Upper lobe of right lung (tissue), 1 donor: ENCODE data around the gene KDM2B. TPM values are rescaled to one million over a fixed set of nuclear protein-coding genes. Genes with fewer than 3 reads are reported as not detected.
A peak's percentile ranks its signal among the peaks of the same experiment; 100 is the strongest.
"Not testable (repeated sequence)": the region's sequence is repeated elsewhere in the genome, so short reads cannot be mapped to it uniquely, and the experiment has no call there.

ENCODE experiments used
- ATAC-seq: fragments of 200-7000 bp; cut with Tn5 transposase; one replicate; pipeline ENCODE4 v1.9.1; 2020; ENCODE audit warnings: mild to moderate bottlenecking, moderate library complexity
- DNase-seq: peaks from one replicate; pipeline ENCODE4 v3.0.0-alpha.2; 2020
- H3K27ac ChIP-seq: fragments of 200-600 bp; one replicate; pipeline ENCODE4 v1.8.0; 2022
- H3K27me3 ChIP-seq: fragments of 200-600 bp; one replicate; pipeline ENCODE4 v1.8.0; 2022; ENCODE audit warnings: mild to moderate bottlenecking
- H3K36me3 ChIP-seq: fragments of 200-600 bp; one replicate; pipeline ENCODE4 v1.8.0; 2022
- H3K4me1 ChIP-seq: fragments of 200-600 bp; one replicate; pipeline ENCODE4 v1.8.0; 2022
- H3K4me3 ChIP-seq: fragments of 200-600 bp; one replicate; pipeline ENCODE4 v1.8.0; 2022; ENCODE audit warnings: mild to moderate bottlenecking
- H3K9me3 ChIP-seq: fragments of 200-600 bp; one replicate; pipeline ENCODE4 v1.8.0; 2022
- intact Hi-C: fragments of 100-400 bp; cut with DNase I; formaldehyde crosslinking; loops from one replicate; pipeline ENCODE4 v1.11.0; 2022
- microRNA-seq: library from miRNA; unstranded; fragments of <30 nt; microRNA quantifications from one replicate; pipeline ENCODE4 v1.2.0, GENCODE V29; 2020; ENCODE audit warnings: borderline microRNAs expressed
- total RNA-seq: library from RNA; stranded (reverse); fragmentation: NEBNext Ultra II Directional; extraction: Animal tissue kit (Norgen Biotek cat#: 25700); gene quantifications from one replicate; pipeline ENCODE4 v1.2.1, GENCODE V29; 2021
- TF ChIP-seq, protein P1 (sequence below): fragments of 200-600 bp; IDR thresholded peaks from one replicate; pipeline ENCODE4 v1.8.0; 2022; ENCODE audit warnings: antibody characterized with exemption
- donor health status: DM: no; HTN: yes; CAD: no; lungs with severe emphysema.

KDM2B gene
- total RNA-seq, 1 donor from 2014 or later = 35.4 TPM

DNA sequence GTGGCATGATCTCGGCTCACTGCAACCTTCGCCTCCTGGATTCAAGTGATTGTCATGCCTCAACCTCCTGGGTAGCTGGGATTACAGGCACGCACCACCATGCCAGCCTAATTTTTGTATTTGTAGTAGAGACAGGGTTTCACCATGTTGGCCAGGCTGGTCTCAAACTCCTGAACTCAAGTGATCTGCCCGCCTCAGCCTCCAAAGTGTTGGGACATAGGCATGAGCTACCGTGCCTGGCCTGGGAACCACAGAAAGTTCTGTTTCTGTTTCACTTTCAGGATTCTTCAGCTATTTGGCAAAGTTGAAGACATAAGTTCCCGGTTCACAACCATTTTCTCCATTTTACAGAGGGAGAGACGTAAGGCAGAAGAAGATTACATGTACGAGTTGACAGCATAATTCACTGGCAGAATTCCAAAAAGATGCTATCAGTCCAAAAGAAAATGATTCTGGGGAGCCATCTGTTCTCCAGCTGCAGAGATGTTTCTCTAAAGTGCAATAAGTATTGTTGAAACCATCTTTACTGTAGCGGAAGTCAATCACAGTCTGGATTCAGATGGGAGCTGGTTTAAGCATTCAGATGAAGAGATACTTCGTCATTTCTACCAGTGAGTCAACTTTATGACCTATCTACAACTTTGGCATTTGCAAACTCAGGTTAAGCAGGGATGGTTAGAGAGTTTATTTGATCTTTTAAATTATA is 189.1 kb downstream of the KDM2B start:
- no peaks in the 10 kb centered on the region for H3K9me3 ChIP-seq
- no peak for DNase-seq
- intact Hi-C loops = no loop called here
- no peaks in the 10 kb centered on the region for H3K27me3 ChIP-seq
- TF ChIP-seq, protein P1, sequence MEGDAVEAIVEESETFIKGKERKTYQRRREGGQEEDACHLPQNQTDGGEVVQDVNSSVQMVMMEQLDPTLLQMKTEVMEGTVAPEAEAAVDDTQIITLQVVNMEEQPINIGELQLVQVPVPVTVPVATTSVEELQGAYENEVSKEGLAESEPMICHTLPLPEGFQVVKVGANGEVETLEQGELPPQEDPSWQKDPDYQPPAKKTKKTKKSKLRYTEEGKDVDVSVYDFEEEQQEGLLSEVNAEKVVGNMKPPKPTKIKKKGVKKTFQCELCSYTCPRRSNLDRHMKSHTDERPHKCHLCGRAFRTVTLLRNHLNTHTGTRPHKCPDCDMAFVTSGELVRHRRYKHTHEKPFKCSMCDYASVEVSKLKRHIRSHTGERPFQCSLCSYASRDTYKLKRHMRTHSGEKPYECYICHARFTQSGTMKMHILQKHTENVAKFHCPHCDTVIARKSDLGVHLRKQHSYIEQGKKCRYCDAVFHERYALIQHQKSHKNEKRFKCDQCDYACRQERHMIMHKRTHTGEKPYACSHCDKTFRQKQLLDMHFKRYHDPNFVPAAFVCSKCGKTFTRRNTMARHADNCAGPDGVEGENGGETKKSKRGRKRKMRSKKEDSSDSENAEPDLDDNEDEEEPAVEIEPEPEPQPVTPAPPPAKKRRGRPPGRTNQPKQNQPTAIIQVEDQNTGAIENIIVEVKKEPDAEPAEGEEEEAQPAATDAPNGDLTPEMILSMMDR = no peak
- H3K27ac ChIP-seq = no peak overlapping the region
- no peaks in the 10 kb centered on the region for H3K36me3 ChIP-seq
- peak; percentile 74 for ATAC-seq
- H3K4me3 ChIP-seq = peak overlapping the region; percentile 31
- no peaks in the 10 kb centered on the region for H3K4me1 ChIP-seq

DNA sequence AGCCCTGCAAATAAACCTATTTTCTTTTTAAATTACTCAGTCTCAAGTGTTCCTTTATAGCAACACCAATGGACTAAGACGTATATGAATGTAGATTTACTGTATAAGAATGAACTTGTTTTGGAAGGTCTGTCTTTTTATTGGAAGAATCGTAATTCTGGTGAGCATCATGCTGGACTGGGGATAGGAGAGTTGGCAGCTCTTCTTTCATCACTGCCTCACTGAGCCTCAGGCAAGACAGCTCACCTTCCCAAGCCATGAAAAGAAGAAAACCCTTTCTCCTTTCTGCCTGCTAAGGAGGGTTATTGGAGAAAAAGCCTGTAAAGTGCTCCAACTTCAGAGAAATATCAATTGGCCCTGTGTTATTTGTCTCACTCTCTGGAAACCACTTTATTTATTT is 190.0 kb downstream of the KDM2B start:
- Histone ChIP-seq H3K27me3 (no peaks in the 10 kb centered on the region), H3K36me3 (no peaks in the 10 kb centered on the region), H3K27ac (no peak overlapping the region), H3K4me1 (no peaks in the 10 kb centered on the region), H3K4me3 (no peak overlapping the region), H3K9me3 (no peaks in the 10 kb centered on the region)
- intact Hi-C loops = no loop called here
- TF ChIP-seq, protein P1 = no peak
- DNase-seq = no peak
- no peak for ATAC-seq

DNA sequence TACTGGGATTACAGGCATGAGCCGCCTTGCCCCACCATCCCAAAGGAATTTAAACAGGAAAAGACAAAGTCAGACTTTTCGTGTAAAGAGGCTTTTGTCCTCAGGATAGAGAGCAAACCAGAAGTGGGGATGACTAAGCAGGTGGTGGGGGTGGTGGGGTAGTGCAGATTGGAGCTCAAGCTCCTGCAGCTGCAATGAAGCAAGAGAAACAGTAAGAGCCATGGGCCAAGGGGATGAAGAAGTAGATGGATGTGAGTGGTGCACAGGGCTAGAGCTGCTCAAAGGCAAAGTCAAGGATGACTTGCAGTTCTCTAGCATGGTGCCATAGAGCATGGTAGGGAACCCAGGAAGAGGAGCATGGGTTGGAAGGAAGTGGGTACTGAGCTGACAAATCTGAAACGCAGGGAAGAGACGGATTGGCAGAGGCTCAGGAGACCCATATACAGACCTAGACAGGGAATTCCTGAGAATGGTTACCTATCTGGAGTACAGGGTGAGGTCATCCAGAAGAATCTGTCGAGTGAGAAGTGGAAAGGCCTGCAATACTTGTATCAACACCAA is 192.3 kb downstream of the KDM2B start:
- Histone ChIP-seq H3K27me3 (no peaks in the 10 kb centered on the region), H3K27ac (no peak overlapping the region), H3K4me1 (no peaks in the 10 kb centered on the region), H3K9me3 (no peaks in the 10 kb centered on the region), H3K4me3 (no peak overlapping the region), H3K36me3 (no peaks in the 10 kb centered on the region)
- no peak for DNase-seq
- intact Hi-C loops = no loop called here
- TF ChIP-seq, protein P1 = no peak
- ATAC-seq = peak; percentile 35

DNA sequence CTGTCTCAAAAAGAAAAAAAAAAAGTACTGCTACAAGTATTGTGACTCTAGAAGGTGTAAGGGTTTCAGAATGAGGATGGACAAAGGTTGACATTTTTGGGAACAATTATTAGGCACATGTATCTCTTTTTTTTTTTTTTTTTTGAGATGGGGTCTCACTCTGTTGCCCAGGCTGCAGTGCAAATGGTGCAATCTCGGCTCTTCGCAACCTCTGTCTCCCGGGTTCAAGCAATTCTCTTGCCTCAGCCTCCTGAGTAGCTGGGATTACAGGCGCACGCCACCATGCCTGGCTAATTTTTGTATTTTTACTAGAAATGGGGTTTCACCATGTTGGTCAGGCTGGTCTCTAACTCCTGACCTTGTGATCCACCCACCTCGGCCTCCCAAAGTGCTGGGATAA is 195.9 kb downstream of the KDM2B start:
- H3K27me3 ChIP-seq, ATAC-seq, H3K4me1 ChIP-seq, DNase-seq, H3K9me3 ChIP-seq, intact Hi-C loops, H3K36me3 ChIP-seq, H3K27ac ChIP-seq, H3K4me3 ChIP-seq: not testable (repeated sequence)

DNA sequence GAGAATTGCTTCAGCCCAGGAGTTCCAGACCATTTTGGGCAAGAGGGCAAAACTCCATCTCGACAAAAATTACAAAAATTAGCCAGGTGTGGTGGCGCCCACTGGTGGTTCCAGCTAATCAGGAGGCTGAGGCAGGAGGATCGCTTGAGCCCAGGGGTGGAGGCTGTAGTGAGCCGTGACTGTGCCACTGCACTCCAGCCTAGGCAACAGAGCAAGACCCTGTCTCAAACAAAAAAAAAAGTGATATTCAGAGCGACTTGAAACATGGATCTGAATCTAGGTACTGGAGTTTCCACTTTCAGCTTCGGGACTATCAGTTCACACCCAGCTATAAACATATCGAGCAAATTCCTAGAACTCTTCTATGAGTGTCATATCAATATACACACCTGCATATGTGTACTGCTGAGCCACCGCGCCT is 197.2 kb downstream of the KDM2B start:
- no peaks in the 10 kb centered on the region for H3K36me3 ChIP-seq
- H3K27me3 ChIP-seq = no peaks in the 10 kb centered on the region
- intact Hi-C loops = no loop called here
- no peak overlapping the region for H3K27ac ChIP-seq
- TF ChIP-seq, protein P1 = no peak
- no peak overlapping the region for H3K4me3 ChIP-seq
- no peaks in the 10 kb centered on the region for H3K4me1 ChIP-seq
- no peaks in the 10 kb centered on the region for H3K9me3 ChIP-seq
- DNase-seq = no peak
- ATAC-seq = no peak

DNA sequence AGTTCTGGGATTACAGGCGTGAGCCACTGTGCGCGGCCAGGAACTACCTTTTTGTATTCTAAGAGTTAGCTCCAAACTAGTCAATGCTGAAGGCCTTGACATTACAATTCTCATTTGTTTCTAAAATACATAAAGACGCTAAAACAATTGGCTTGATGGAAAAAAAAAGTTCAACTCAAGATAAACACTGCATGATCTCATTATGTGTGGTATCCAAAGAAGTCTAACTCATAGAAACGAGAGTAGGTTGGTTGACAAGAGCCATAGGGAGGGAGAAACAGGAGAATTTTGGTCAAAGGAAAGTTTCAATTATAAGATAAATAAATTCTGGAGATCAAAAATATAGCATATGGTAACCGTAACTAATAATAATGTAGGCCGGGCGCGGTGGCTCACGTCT is 200.9 kb downstream of the KDM2B start:
- ATAC-seq (no peak), DNase-seq (no peak)
- intact Hi-C loops = no loop called here
- TF ChIP-seq, protein P1 = no peak
- H3K27me3 ChIP-seq = no peaks in the 10 kb centered on the region
- H3K27ac ChIP-seq = no peak overlapping the region
- H3K9me3 ChIP-seq = no peaks in the 10 kb centered on the region
- no peak overlapping the region for H3K4me3 ChIP-seq
- H3K4me1 ChIP-seq = no peaks in the 10 kb centered on the region
- no peaks in the 10 kb centered on the region for H3K36me3 ChIP-seq

Small RNAs within 50 kb of the gene (microRNA-seq; reads per million reads assigned to microRNA genes)
- not detected for gene MIR7107

Other genes starting within 250 kb of the KDM2B start
- 83.8 TPM for gene ANAPC5, start 228.6 kb downstream of the KDM2B start, total RNA-seq
- 29.5 TPM for gene RNF34, start 180.9 kb downstream of the KDM2B start, total RNA-seq
- gene ORAI1, start 45.5 kb upstream of the KDM2B start, total RNA-seq = 32.4 TPM
- gene MORN3, start 88.6 kb upstream of the KDM2B start, total RNA-seq = 0.67 TPM
- gene TMEM120B, start 131.7 kb upstream of the KDM2B start, total RNA-seq = 17.1 TPM
- 41.0 TPM for gene RHOF, start 212.7 kb upstream of the KDM2B start, total RNA-seq
- gene SETD1B, start 223.0 kb upstream of the KDM2B start, total RNA-seq = 18.4 TPM